Liver (tissue), 9 donors: Measurements from ENCODE around the gene UMODL1. TPM values are rescaled to one million over a fixed set of nuclear protein-coding genes. Genes with fewer than 3 reads are reported as not detected.

Experiments used
- DNase-seq: peaks from one replicate; pipeline ENCODE4 v3.0.0-alpha.2; 2017; ENCODE audit warnings: low spot score
- H3K27ac ChIP-seq, 2 donors: one replicate each; pipeline ENCODE4 v1.7.0; 2013; ENCODE audit warnings: inconsistent platforms in 2 of 2, low read length in 2 of 2, control low read depth in 1 of 2, low read depth in 1 of 2, mild to moderate bottlenecking in 1 of 2
- H3K27me3 ChIP-seq, 4 donors: one replicate each; pipeline versions ENCODE4 v1.6.1 to v1.7.0; 2013; ENCODE audit warnings: low read length in 3 of 4, inconsistent platforms in 1 of 4, mild to moderate bottlenecking in 1 of 4, moderate library complexity in 1 of 4; ENCODE audit not compliant: control insufficient read depth in 4 of 4, insufficient read depth in 4 of 4
- H3K36me3 ChIP-seq, 4 donors: one replicate each; pipeline versions ENCODE4 v1.6.1 to v1.7.0; 2013; ENCODE audit warnings: low read length in 3 of 4, mild to moderate bottlenecking in 3 of 4, low read depth in 1 of 4, moderate library complexity in 1 of 4; ENCODE audit not compliant: control insufficient read depth in 4 of 4, insufficient read depth in 3 of 4
- H3K4me1 ChIP-seq, 4 donors: one replicate each; pipeline versions ENCODE4 v1.6.1 to v1.7.0; 2013; ENCODE audit warnings: low read length in 3 of 4, mild to moderate bottlenecking in 3 of 4, moderate library complexity in 1 of 4; ENCODE audit not compliant: control insufficient read depth in 4 of 4, insufficient read depth in 4 of 4
- H3K4me3 ChIP-seq, 3 donors: one replicate each; pipeline versions ENCODE4 v1.6.1 to v1.7.0; 2013; ENCODE audit warnings: low read length in 3 of 3, control low read depth in 1 of 3, low read depth in 1 of 3, mild to moderate bottlenecking in 1 of 3
- H3K9ac ChIP-seq, 2 donors: one replicate each; pipeline ENCODE4 v1.7.0; 2013; ENCODE audit warnings: low read length in 2 of 2, mild to moderate bottlenecking in 2 of 2, moderate library complexity in 2 of 2, control low read depth in 1 of 2, low read depth in 1 of 2
- H3K9me3 ChIP-seq, 4 donors: one replicate each; pipeline versions ENCODE4 v1.6.1 to v1.7.0; 2013; ENCODE audit warnings: low read length in 3 of 4; ENCODE audit not compliant: control insufficient read depth in 4 of 4
- ATF3 ChIP-seq: IDR thresholded peaks from 2 replicates; pipeline ENCODE4 v1.6.1; 2016; ENCODE audit warnings: antibody characterized with exemption
- CTCF ChIP-seq: fragments of 150-350 bp; IDR thresholded peaks from 2 replicates; pipeline ENCODE4 v1.5.1; 2017; ENCODE audit warnings: improper control_type of control experiment, low read depth, low read length; ENCODE audit not compliant: missing input control
- EGR1 ChIP-seq, 2 donors: IDR thresholded peaks; 2 replicates each; pipeline ENCODE4 v1.6.1; 2016 to 2018; ENCODE audit warnings: antibody characterized with exemption in 2 of 2, low read depth in 2 of 2
- FOXA1 ChIP-seq: IDR thresholded peaks from 2 replicates; pipeline ENCODE4 v1.6.1; 2016; ENCODE audit warnings: antibody characterized with exemption
- FOXA2 ChIP-seq: IDR thresholded peaks from 2 replicates; pipeline ENCODE4 v1.6.1; 2016; ENCODE audit warnings: antibody characterized with exemption
- GABPA ChIP-seq, 2 donors: IDR thresholded peaks in 1 of 2; conservative IDR thresholded peaks in 1 of 2; 2 replicates each; pipeline ENCODE4 v1.6.1; 2016; ENCODE audit warnings: antibody characterized with exemption in 2 of 2, mild to moderate bottlenecking in 1 of 2, moderate library complexity in 1 of 2
- HNF4A ChIP-seq, 2 donors: conservative IDR thresholded peaks; 2 replicates each; pipeline ENCODE4 v1.6.1; 2016; ENCODE audit warnings: antibody characterized with exemption in 2 of 2, mild to moderate bottlenecking in 2 of 2
- HNF4G ChIP-seq: IDR thresholded peaks from 2 replicates; pipeline ENCODE4 v1.6.1; 2016; ENCODE audit warnings: antibody characterized with exemption
- JUND ChIP-seq, 2 donors: IDR thresholded peaks; 2 replicates each; pipeline ENCODE4 v1.6.1; 2016; ENCODE audit warnings: antibody characterized with exemption in 2 of 2
- MAX ChIP-seq: IDR thresholded peaks from 2 replicates; pipeline ENCODE4 v1.6.1; 2016; ENCODE audit warnings: antibody characterized with exemption
- NR2F2 ChIP-seq: IDR thresholded peaks from 2 replicates; pipeline ENCODE4 v1.6.1; 2016; ENCODE audit warnings: antibody characterized with exemption
- RAD21 ChIP-seq, 2 donors: IDR thresholded peaks; 2 replicates each; pipeline ENCODE4 v1.6.1; 2016; ENCODE audit warnings: antibody characterized with exemption in 2 of 2, mild to moderate bottlenecking in 2 of 2
- REST ChIP-seq: IDR thresholded peaks from 2 replicates; pipeline ENCODE4 v1.6.1; 2016; ENCODE audit warnings: antibody characterized with exemption, mild to moderate bottlenecking
- SP1 ChIP-seq: IDR thresholded peaks from 2 replicates; pipeline ENCODE4 v1.6.1; 2018; ENCODE audit warnings: antibody characterized with exemption, mild to moderate bottlenecking
- TAF1 ChIP-seq: conservative IDR thresholded peaks from 2 replicates; pipeline ENCODE4 v1.6.1; 2016; ENCODE audit warnings: antibody characterized with exemption, mild to moderate bottlenecking
- YY1 ChIP-seq: IDR thresholded peaks from 2 replicates; pipeline ENCODE4 v1.6.1; 2016; ENCODE audit warnings: antibody characterized with exemption, mild to moderate bottlenecking
- ZBTB33 ChIP-seq: IDR thresholded peaks from 2 replicates; pipeline ENCODE4 v1.6.1; 2016; ENCODE audit warnings: antibody characterized with exemption
- WGBS: extraction: QIAGEN DNeasy Blood & Tissue Kit; methylation state at CpG from one replicate; pipeline ENCODE4 v1.1.7; 2013; 5-methylcytosine and 5-hydroxymethylcytosine counted together
- polyA plus RNA-seq, 2 donors: library from polyadenylated mRNA; stranded (reverse) in 1 of 2; unstranded in 1 of 2; fragments of 200-250 nt in 1 of 2; fragments of >200 nt in 1 of 2; fragmentation: Nextera tagmentation in 1 of 2; extraction: Ambion mirVana in 1 of 2; gene quantifications; one replicate each; pipeline versions ENCODE4 v1.2.1 to v1.2.3, GENCODE V29; 2013 to 2015
- total RNA-seq, 2 donors: library from RNA; depleted of rRNA; stranded (reverse); fragments of >200 nt; gene quantifications; one replicate each; pipeline ENCODE4 v1.2.3, GENCODE V29; 2014
- donor health status: healthy.
- donor health status: healthy.
- donor health status: healthy.
- donor health status: healthy.
- donor health status: healthy.

UMODL1 gene
- total and polyA plus RNA-seq, 4 donors: 0.08 to 0.14 (median 0.08) TPM; not detected in 1

DNA sequence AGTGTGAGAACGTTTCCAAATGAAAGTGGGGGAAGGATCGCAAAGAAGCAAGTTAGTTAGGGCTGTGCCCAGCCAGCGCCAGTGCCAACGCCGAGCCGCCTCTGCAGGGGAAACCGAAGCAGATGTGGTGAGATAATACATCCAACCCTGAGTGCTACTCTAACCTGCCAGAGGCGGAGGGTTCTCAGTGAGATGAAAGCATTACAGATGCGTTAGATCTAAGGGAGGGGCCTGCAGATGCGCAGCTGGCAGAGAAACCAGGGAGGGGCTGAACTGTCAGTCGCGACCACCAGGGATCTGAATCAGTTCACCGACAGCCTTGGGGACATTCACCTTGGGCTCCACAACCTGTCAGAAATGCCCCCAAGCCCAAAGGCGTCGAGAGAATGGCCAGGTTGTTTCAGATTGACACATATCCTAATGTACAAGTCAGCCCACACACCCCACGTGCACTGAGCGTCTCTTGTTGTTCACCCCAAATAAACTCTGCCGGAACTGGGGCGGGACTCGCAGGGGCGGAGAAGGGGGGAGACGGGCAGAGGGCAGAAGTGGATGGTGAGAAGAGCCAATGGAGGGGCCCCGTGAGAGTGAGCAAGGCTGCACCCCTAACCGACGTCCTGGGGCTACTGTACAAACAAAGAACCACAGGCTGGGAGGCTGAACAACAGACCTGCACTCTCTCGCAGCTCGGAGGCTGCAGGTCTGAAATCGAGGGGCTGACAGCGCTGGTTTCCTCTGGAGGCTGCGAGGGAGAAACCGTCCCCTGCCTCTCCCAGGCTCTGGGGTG, 8.7 kb upstream of the UMODL1 start:
- DNase-seq: no peak

More for the DNA sequence above, 8.7 kb upstream of the UMODL1 start:
- Histone ChIP-seq H3K27me3 (peaks cover 0 to 8% (median 0%) of the 10 kb centered on the region in 4 donors), H3K9me3 (no peaks in the 10 kb centered on the region), H3K36me3 (no peaks in the 10 kb centered on the region), H3K4me3 (no peak overlapping the region), H3K4me1 (peaks cover 10 to 32% (median 25%) of the 10 kb centered on the region in 4 donors), H3K9ac (no peak overlapping the region), H3K27ac (no peak overlapping the region)
- 63% methylated on average over 31 of the region's 31 CpGs for WGBS
- TF ChIP-seq RAD21 (IDR thresholded peaks at IDR 0.05): no peak
- TF ChIP-seq YY1: no peak
- TF ChIP-seq NR2F2: no peak
- TF ChIP-seq CTCF: no peak
- TF ChIP-seq TAF1: no peak
- no peak for TF ChIP-seq ATF3
- no peak for TF ChIP-seq JUND (IDR thresholded peaks at IDR 0.05)
- TF ChIP-seq EGR1 (IDR thresholded peaks at IDR 0.05; ENCODE audit: low read depth in 2 of 2): no peak
- no peak for TF ChIP-seq REST
- TF ChIP-seq HNF4G: no peak
- no peak for TF ChIP-seq FOXA2
- TF ChIP-seq GABPA (IDR thresholded peaks at IDR 0.05 in 1 of 2, conservative IDR thresholded peaks at IDR 0.05 in 1 of 2): no peak
- no peak for TF ChIP-seq ZBTB33
- no peak for TF ChIP-seq FOXA1
- TF ChIP-seq SP1: no peak
- TF ChIP-seq HNF4A (conservative IDR thresholded peaks at IDR 0.05): no peak
- no peak for TF ChIP-seq MAX
